GM12878 (cell line): Measurements from ENCODE around the gene PEMT. TPM values are rescaled to one million over a fixed set of nuclear protein-coding genes. Genes with fewer than 3 reads are reported as not detected.

Source experiments
- ATAC-seq: fragments of 200-7000 bp; cut with Tn5 transposase; 3 replicates; pipeline ENCODE4 v1.9.1; 2020; ENCODE audit warnings: mild to moderate bottlenecking, moderate library complexity
- BruUV-seq: library from RNA; stranded (reverse); fragments of 400-500 nt; replicated peaks from 2 replicates; lab custom pipeline; 2021; lab: Mats Ljungman, UMichigan
- CTCF ChIA-PET: fragments of 300-600 bp; sonication (Branson Sonifier 250); formaldehyde crosslinking; extraction: SDS; loops from one replicate; lab custom pipeline; 2021; ENCODE audit warnings: inconsistent platforms; lab: Yijun Ruan, JAX
- POLR2A ChIA-PET: fragments of 350-600 bp; formaldehyde crosslinking; extraction: SDS; loops from one replicate; lab custom pipeline; 2021; ENCODE audit warnings: inconsistent platforms; lab: Charles Lee
- RAD21 ChIA-PET: fragments of 300-600 bp; sonication (Branson Sonifier 250); formaldehyde crosslinking; loops from one replicate; lab custom pipeline; 2023; ENCODE audit warnings: antibody characterized with exemption; ENCODE audit not compliant: unreplicated experiment; lab: Charles Lee
- SMC1A ChIA-PET: fragments of 300-600 bp; sonication (Branson Sonifier 250); formaldehyde crosslinking; loops from one replicate; lab custom pipeline; 2023; ENCODE audit not compliant: unreplicated experiment, uncharacterized antibody; lab: Charles Lee
- DNase-seq: peaks from one replicate; pipeline ENCODE4 v3.0.0-alpha.2; 2011; ENCODE audit warnings: low read depth, low spot score
- FAIRE-seq: peaks from 3 replicates; lab custom pipeline; 2011; peaks lifted over from hg19 to GRCh38; lab: Jason Lieb, UNC
- H2AFZ ChIP-seq: 2 replicates; pipeline ENCODE4 v1.6.0; 2011; ENCODE audit warnings: low read depth, low read length, control low read depth; ENCODE audit not compliant: control insufficient read depth
- H3K27ac ChIP-seq: 2 replicates; pipeline ENCODE4 v1.5.1; 2011; ENCODE audit warnings: control low read depth; ENCODE audit not compliant: control insufficient read depth, insufficient read depth
- H3K27me3 ChIP-seq, 2 experiments: replicated peaks in 1 of 2; 2 replicates each; pipeline versions ENCODE4 v1.6.0 to v1.6.1; 2011; ENCODE audit warnings: low read length in 1 of 2; ENCODE audit not compliant: control insufficient read depth in 2 of 2, insufficient read depth in 2 of 2
- H3K36me3 ChIP-seq, 2 experiments: 2 replicates each; pipeline ENCODE4 v1.5.1; 2011; ENCODE audit warnings: low read length in 1 of 2; ENCODE audit not compliant: control insufficient read depth in 2 of 2, insufficient read depth in 2 of 2
- H3K4me1 ChIP-seq: 2 replicates; pipeline ENCODE4 v1.6.1; 2011; ENCODE audit warnings: mild to moderate bottlenecking, low read length, moderate library complexity, mixed read lengths; ENCODE audit not compliant: control insufficient read depth, insufficient read depth
- H3K4me2 ChIP-seq: 2 replicates; pipeline ENCODE4 v1.6.0; 2011; ENCODE audit warnings: control low read depth; ENCODE audit not compliant: control insufficient read depth, insufficient read depth
- H3K4me3 ChIP-seq: fragments of 200-600 bp; sonication (generic); 2 replicates; pipeline ENCODE4 v1.5.1; 2016
- H3K79me2 ChIP-seq: 2 replicates; pipeline ENCODE4 v1.6.0; 2011; ENCODE audit warnings: low read length; ENCODE audit not compliant: control insufficient read depth, insufficient read depth
- H3K9ac ChIP-seq: 2 replicates; pipeline ENCODE4 v1.8.0; 2011; ENCODE audit warnings: low read length, control low read depth, mixed read lengths; ENCODE audit not compliant: control insufficient read depth, insufficient read depth
- H3K9me3 ChIP-seq: replicated peaks from 3 replicates; pipeline ENCODE4 v1.5.1; 2011; ENCODE audit warnings: mild to moderate bottlenecking, low read length; ENCODE audit not compliant: control insufficient read depth, insufficient read depth
- H4K20me1 ChIP-seq: 2 replicates; pipeline ENCODE4 v1.6.0; 2011; ENCODE audit not compliant: control insufficient read depth, insufficient read depth
- CHD1 ChIP-seq: IDR thresholded peaks from 2 replicates; pipeline ENCODE4 v1.6.1; 2012; ENCODE audit warnings: low read depth, low read length, improper control_type of control experiment
- EGR1 ChIP-seq, 2 experiments: IDR thresholded peaks; 1 replicate in 1 of 2; 2 replicates in 1 of 2; pipeline ENCODE4 v1.6.1; 2011 to 2012; ENCODE audit warnings: low read depth in 2 of 2, low read length in 2 of 2, borderline replicate concordance in 1 of 2, mild to moderate bottlenecking in 1 of 2, moderate library complexity in 1 of 2
- IKZF2 ChIP-seq, 2 experiments: fragments of 450-650 bp; IDR thresholded peaks; 2 replicates each; pipeline ENCODE4 v1.6.1; 2017; ENCODE audit warnings: mild to moderate bottlenecking in 2 of 2, moderate library complexity in 2 of 2
- NFYB ChIP-seq: IDR thresholded peaks from 2 replicates; pipeline ENCODE4 v1.6.1; 2011; ENCODE audit warnings: low read depth, mild to moderate bottlenecking, low read length, improper control_type of control experiment, moderate library complexity; ENCODE audit not compliant: insufficient read depth
- NR2C2 ChIP-seq: IDR thresholded peaks from 2 replicates; pipeline ENCODE4 v1.6.1; 2011; ENCODE audit warnings: borderline replicate concordance, low read depth; ENCODE audit not compliant: control insufficient read depth, insufficient read length
- RAD51 ChIP-seq: fragments of 450-650 bp; IDR thresholded peaks from 2 replicates; pipeline ENCODE4 v1.6.1; 2016; ENCODE audit warnings: moderate library complexity, mild to moderate bottlenecking, inconsistent platforms
- RB1 ChIP-seq: fragments of 450-650 bp; formaldehyde crosslinking; IDR thresholded peaks from 2 replicates; pipeline ENCODE4 v1.6.1; 2017; ENCODE audit warnings: mild to moderate bottlenecking, borderline replicate concordance
- RELA ChIP-seq: fragments of 450-650 bp; IDR thresholded peaks from 2 replicates; pipeline ENCODE4 v1.8.0; 2014; ENCODE audit warnings: borderline replicate concordance; ENCODE audit not compliant: partially characterized antibody
- TARDBP ChIP-seq: IDR thresholded peaks from 2 replicates; pipeline ENCODE4 v1.6.1; 2016; ENCODE audit warnings: borderline replicate concordance
- WGBS: methylation state at CpG from one replicate; pipeline ENCODE4 v1.1.6; 2016; ENCODE audit warnings: low lambda C conversion rate; ENCODE audit not compliant: insufficient replicate concordance, insufficient coverage; ENCODE audit errors: missing lambda C conversion rate; 5-methylcytosine and 5-hydroxymethylcytosine counted together
- in situ Hi-C: fragments of 300-500 bp; cut with MboI; formaldehyde crosslinking; loops from 9 replicates; pipeline ENCODE4 v1.14.3; 2018; ENCODE audit warnings: mixed read lengths
- intact Hi-C: fragments of 100-400 bp; cut with micrococcal nuclease; formaldehyde crosslinking; loops from one replicate; pipeline ENCODE4 v1.14.2; 2022; ENCODE audit not compliant: unreplicated experiment
- polyA plus RNA-seq, 11 experiments: library from polyadenylated mRNA; depleted of rRNA in 4 of 11; unstranded in 6 of 11; stranded (reverse) in 5 of 11; fragments of >200 nt; fragmentation: Nextera tagmentation in 4 of 11; fragmentation: Illumina TruSeq in 1 of 11; extraction: Ambion mirVana in 4 of 11; extraction: Trizol in 1 of 11; gene quantifications; 1 replicate in 1 of 11; 2 replicates in 10 of 11; pipeline versions ENCODE4 v1.2.1 to v1.2.3, GENCODE V29; 2011 to 2016; ENCODE audit warnings: inconsistent platforms in 2 of 11, missing spikeins in 2 of 11, low read depth in 1 of 11
- total RNA-seq, 4 experiments: library from RNA; depleted of rRNA in 3 of 4; stranded (reverse); fragments of >200 nt in 3 of 4; fragmentation: Illumina TruSeq in 1 of 4; extraction: Trizol in 1 of 4; gene quantifications; 2 replicates each; pipeline versions ENCODE4 v1.2.1 to v1.2.3, GENCODE V29; 2013 to 2021
- TF ChIP-seq, protein P1 (sequence below): fragments of 150-350 bp; IDR thresholded peaks from 2 replicates; pipeline ENCODE4 v1.6.1; 2014; ENCODE audit warnings: mild to moderate bottlenecking, low read depth, low read length
- TF ChIP-seq, protein P2 (sequence below): fragments of 450-650 bp; IDR thresholded peaks from 2 replicates; pipeline ENCODE4 v1.6.1; 2017; ENCODE audit warnings: mild to moderate bottlenecking, moderate library complexity
- TF ChIP-seq, protein P3 (sequence below): fragments of 450-650 bp; formaldehyde crosslinking; IDR thresholded peaks from 2 replicates; pipeline ENCODE4 v1.4.0; 2022; ENCODE audit warnings: mild to moderate bottlenecking, moderate library complexity
- TF ChIP-seq, protein P4 (sequence below): fragments of 450-650 bp; IDR thresholded peaks from 2 replicates; pipeline ENCODE4 v1.6.1; 2017; ENCODE audit warnings: mild to moderate bottlenecking, low read depth, inconsistent platforms; ENCODE audit not compliant: poor library complexity, severe bottlenecking

Gene PEMT
- total and polyA plus RNA-seq, 10 of the 15 experiments (the other 5 are each of a cell fraction or from before 2014, with no cell fraction given) = 2.8 to 44.7 (median 25.4) TPM

DNA sequence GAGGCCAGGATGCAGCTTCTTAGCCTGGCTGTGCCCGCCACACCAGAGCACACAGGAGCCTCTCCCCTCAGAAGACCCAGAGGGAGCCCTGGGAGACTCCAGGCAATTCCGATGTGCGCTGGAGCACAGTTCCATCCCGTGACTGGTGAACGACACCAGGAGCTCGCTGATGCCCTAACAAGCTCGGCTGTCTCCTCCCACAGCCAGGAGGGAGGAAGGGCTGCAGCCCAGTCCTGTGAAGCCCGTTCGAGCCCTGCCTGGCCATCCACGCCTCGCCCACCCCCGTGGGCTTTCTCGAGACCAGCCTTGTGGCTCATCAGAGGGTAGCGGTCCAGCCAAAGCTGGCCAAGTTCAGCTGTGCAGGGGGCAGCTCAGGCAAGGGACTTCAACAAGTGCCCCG is 73.5 kb downstream of the PEMT start:
- Histone ChIP-seq H3K27ac (no peak overlapping the region), H3K36me3 (no peaks in the 10 kb centered on the region), H3K27me3 (no peaks in the 10 kb centered on the region), H2AFZ (no peak overlapping the region), H3K9me3 (no peaks in the 10 kb centered on the region), H3K4me3 (no peak overlapping the region), H3K79me2 (no peaks in the 10 kb centered on the region), H3K4me2 (no peak overlapping the region), H3K9ac (no peak overlapping the region), H3K4me1 (no peaks in the 10 kb centered on the region), H4K20me1 (no peaks in the 10 kb centered on the region)
- intact Hi-C loops (no loop called here), in situ Hi-C loops (no loop called here)
- WGBS = 77% methylated on average over 9 of the region's 15 CpGs
- ATAC-seq (no peak), FAIRE-seq (no peak), DNase-seq (no peak)
- SMC1A ChIA-PET = no interaction called here
- RAD21 ChIA-PET = no interaction called here
- POLR2A ChIA-PET = interaction anchor here (0.6 kb wide), 1 partner anchor 125 kb away, joined by 3 read pairs; no protein-coding TSS in a partner anchor
- CTCF ChIA-PET = interaction anchor here (0.6 kb wide), 1 partner anchor 550 kb away, joined by 4 read pairs; no protein-coding TSS in a partner anchor
- no TSS peak for BruUV-seq
- no peak for TF ChIP-seq TARDBP
- TF ChIP-seq NR2C2 = no peak
- TF ChIP-seq RB1 = no peak
- TF ChIP-seq, protein P1, sequence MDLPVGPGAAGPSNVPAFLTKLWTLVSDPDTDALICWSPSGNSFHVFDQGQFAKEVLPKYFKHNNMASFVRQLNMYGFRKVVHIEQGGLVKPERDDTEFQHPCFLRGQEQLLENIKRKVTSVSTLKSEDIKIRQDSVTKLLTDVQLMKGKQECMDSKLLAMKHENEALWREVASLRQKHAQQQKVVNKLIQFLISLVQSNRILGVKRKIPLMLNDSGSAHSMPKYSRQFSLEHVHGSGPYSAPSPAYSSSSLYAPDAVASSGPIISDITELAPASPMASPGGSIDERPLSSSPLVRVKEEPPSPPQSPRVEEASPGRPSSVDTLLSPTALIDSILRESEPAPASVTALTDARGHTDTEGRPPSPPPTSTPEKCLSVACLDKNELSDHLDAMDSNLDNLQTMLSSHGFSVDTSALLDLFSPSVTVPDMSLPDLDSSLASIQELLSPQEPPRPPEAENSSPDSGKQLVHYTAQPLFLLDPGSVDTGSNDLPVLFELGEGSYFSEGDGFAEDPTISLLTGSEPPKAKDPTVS = no peak
- TF ChIP-seq IKZF2 (IDR thresholded peaks at IDR 0.05) = no peak
- TF ChIP-seq, protein P2, sequence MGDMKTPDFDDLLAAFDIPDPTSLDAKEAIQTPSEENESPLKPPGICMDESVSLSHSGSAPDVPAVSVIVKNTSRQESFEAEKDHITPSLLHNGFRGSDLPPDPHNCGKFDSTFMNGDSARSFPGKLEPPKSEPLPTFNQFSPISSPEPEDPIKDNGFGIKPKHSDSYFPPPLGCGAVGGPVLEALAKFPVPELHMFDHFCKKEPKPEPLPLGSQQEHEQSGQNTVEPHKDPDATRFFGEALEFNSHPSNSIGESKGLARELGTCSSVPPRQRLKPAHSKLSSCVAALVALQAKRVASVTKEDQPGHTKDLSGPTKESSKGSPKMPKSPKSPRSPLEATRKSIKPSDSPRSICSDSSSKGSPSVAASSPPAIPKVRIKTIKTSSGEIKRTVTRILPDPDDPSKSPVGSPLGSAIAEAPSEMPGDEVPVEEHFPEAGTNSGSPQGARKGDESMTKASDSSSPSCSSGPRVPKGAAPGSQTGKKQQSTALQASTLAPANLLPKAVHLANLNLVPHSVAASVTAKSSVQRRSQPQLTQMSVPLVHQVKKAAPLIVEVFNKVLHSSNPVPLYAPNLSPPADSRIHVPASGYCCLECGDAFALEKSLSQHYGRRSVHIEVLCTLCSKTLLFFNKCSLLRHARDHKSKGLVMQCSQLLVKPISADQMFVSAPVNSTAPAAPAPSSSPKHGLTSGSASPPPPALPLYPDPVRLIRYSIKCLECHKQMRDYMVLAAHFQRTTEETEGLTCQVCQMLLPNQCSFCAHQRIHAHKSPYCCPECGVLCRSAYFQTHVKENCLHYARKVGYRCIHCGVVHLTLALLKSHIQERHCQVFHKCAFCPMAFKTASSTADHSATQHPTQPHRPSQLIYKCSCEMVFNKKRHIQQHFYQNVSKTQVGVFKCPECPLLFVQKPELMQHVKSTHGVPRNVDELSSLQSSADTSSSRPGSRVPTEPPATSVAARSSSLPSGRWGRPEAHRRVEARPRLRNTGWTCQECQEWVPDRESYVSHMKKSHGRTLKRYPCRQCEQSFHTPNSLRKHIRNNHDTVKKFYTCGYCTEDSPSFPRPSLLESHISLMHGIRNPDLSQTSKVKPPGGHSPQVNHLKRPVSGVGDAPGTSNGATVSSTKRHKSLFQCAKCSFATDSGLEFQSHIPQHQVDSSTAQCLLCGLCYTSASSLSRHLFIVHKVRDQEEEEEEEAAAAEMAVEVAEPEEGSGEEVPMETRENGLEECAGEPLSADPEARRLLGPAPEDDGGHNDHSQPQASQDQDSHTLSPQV = no peak
- TF ChIP-seq EGR1 (IDR thresholded peaks at IDR 0.05; ENCODE audit: borderline replicate concordance in 1 of 2, low read depth in 2 of 2, low read length in 2 of 2) = no peak
- TF ChIP-seq, protein P3, sequence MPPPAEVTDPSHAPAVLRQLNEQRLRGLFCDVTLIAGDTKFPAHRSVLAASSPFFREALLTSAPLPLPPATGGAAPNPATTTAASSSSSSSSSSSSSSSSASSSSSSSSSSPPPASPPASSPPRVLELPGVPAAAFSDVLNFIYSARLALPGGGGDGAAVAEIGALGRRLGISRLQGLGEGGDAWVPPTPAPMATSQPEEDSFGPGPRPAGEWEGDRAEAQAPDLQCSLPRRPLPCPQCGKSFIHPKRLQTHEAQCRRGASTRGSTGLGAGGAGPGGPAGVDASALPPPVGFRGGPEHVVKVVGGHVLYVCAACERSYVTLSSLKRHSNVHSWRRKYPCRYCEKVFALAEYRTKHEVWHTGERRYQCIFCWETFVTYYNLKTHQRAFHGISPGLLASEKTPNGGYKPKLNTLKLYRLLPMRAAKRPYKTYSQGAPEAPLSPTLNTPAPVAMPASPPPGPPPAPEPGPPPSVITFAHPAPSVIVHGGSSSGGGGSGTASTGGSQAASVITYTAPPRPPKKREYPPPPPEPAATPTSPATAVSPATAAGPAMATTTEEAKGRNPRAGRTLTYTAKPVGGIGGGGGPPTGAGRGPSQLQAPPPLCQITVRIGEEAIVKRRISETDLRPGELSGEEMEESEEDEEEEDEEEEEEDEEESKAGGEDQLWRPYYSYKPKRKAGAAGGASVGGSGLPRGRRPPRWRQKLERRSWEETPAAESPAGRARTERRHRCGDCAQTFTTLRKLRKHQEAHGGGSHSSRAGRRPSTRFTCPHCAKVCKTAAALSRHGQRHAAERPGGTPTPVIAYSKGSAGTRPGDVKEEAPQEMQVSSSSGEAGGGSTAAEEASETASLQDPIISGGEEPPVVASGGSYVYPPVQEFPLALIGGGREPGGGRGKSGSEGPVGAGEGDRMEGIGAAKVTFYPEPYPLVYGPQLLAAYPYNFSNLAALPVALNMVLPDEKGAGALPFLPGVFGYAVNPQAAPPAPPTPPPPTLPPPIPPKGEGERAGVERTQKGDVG (CRISPR knock-in tag) = no peak
- no peak for TF ChIP-seq CHD1
- TF ChIP-seq RAD51 = no peak
- TF ChIP-seq, protein P4, sequence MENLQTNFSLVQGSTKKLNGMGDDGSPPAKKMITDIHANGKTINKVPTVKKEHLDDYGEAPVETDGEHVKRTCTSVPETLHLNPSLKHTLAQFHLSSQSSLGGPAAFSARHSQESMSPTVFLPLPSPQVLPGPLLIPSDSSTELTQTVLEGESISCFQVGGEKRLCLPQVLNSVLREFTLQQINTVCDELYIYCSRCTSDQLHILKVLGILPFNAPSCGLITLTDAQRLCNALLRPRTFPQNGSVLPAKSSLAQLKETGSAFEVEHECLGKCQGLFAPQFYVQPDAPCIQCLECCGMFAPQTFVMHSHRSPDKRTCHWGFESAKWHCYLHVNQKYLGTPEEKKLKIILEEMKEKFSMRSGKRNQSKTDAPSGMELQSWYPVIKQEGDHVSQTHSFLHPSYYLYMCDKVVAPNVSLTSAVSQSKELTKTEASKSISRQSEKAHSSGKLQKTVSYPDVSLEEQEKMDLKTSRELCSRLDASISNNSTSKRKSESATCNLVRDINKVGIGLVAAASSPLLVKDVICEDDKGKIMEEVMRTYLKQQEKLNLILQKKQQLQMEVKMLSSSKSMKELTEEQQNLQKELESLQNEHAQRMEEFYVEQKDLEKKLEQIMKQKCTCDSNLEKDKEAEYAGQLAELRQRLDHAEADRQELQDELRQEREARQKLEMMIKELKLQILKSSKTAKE = no peak
- no peak for TF ChIP-seq RELA
- TF ChIP-seq NFYB = no peak
